ENCODE measurements around the gene CSTPP1.

DNA sequence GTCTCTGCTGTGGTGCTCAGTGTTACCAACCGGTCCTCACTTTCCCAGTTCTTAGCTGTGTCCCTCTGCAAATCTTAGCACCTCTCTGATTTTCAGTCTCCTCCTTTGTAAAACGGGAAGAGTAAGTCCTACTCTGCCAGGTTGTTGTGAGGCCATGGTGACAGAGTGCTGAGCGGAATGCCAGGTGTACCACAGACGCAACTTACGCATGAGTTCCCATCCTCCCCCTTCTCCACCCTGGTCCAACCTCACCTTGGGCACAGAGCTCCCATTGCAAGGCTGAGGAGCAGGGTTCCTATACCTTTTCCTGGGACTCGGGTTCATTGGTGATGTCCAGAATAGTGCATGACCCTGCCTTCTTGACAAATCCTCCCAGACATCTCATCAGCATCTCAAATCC lies 270.9 kb downstream of the CSTPP1 start:
- TF ChIP-seq ZNF274 (IDR thresholded peaks at IDR 0.05; ENCODE audit: low read depth, low read length) (no peak), SUZ12 (IDR thresholded peaks at IDR 0.05; ENCODE audit: extremely low read depth, insufficient read depth, insufficient read length) (no peak)
